GM13977 (cell line): ENCODE data around the gene HNF4A.

Source experiments
- DNase-seq: peaks from one replicate; pipeline ENCODE4 v3.0.0; 2012; ENCODE audit warnings: low spot score
- CTCF ChIP-seq: IDR thresholded peaks from 2 replicates; pipeline ENCODE4 v1.5.1; 2012; ENCODE audit warnings: mild to moderate bottlenecking, control low read depth; ENCODE audit not compliant: insufficient read depth; ENCODE audit errors: extremely low read depth, missing control alignments
- in situ Hi-C: fragments of 300-500 bp; cut with MboI; formaldehyde crosslinking; loops from one replicate; pipeline ENCODE4 v1.12.0; 2022; ENCODE audit warnings: low sequenced_read_pairs, low pct_unique_long_range_greater_than_20kb, mixed read lengths, inconsistent platforms; ENCODE audit not compliant: unreplicated experiment

The HNF4A gene

GRCh38 chr20:44362466-44362940 lies 7.0 kb downstream of the HNF4A start:
- TF ChIP-seq CTCF: no peak
- in situ Hi-C loops: no loop called here
- no peak for DNase-seq

- in situ Hi-C loops: no loop called here
- DNase-seq: no peak
- TF ChIP-seq CTCF: no peak
Measured at GRCh38 chr20:44364068-44364467, 8.6 kb downstream of the HNF4A start.

GRCh38 chr20:44364780-44365179 lies 9.3 kb downstream of the HNF4A start:
- in situ Hi-C loops: no loop called here
- TF ChIP-seq CTCF: no peak
- DNase-seq: no peak

GRCh38 chr20:44367746-44368145 lies 12.2 kb downstream of the HNF4A start:
- no peak for DNase-seq
- no peak for TF ChIP-seq CTCF
- in situ Hi-C loops: no loop called here

- DNase-seq: no peak
- no peak for TF ChIP-seq CTCF
- in situ Hi-C loops: no loop called here
Measured at GRCh38 chr20:44370639-44371218, 15.2 kb downstream of the HNF4A start.

GRCh38 chr20:44382641-44383040 lies 27.1 kb downstream of the HNF4A start:
- no peak for TF ChIP-seq CTCF
- no peak for DNase-seq
- in situ Hi-C loops: loop anchor here (25.0 kb wide), 1 partner anchor 230 kb away; no protein-coding TSS in a partner anchor
